K562 (cell line): ENCODE results near the gene VPS11. TPM values are rescaled to one million over a fixed set of nuclear protein-coding genes. Genes with fewer than 3 reads are reported as not detected.

Source experiments
- ARID2 ChIP-seq: fragments of 450-650 bp; IDR thresholded peaks from 2 replicates; pipeline ENCODE4 v1.6.1; 2017; ENCODE audit warnings: antibody characterized with exemption, mild to moderate bottlenecking
- BCOR ChIP-seq: fragments of 450-650 bp; IDR thresholded peaks from 2 replicates; pipeline ENCODE4 v1.6.1; 2016
- CBX2 ChIP-seq: fragments of 200-600 bp; sonication (generic); IDR thresholded peaks from one replicate; pipeline ENCODE4 v1.6.1; 2012; ENCODE audit warnings: mild to moderate bottlenecking, low read length, inconsistent platforms; ENCODE audit not compliant: insufficient read depth, poor library complexity, severe bottlenecking
- E2F6 ChIP-seq, 2 experiments: IDR thresholded peaks; 2 replicates each; pipeline ENCODE4 v1.6.1; 2011; ENCODE audit warnings: borderline replicate concordance in 1 of 2, control low read depth in 1 of 2, low read depth in 1 of 2, low read length in 1 of 2, mild to moderate bottlenecking in 1 of 2, mixed read lengths in 1 of 2, moderate library complexity in 1 of 2; ENCODE audit not compliant: insufficient read depth in 1 of 2, insufficient read length in 1 of 2, poor library complexity in 1 of 2, severe bottlenecking in 1 of 2; ENCODE audit errors: extremely low read depth in 1 of 2
- FOXJ2 ChIP-seq: fragments of 200-800 bp; sonication (Bioruptor generic); IDR thresholded peaks from 2 replicates; pipeline ENCODE4 v1.6.1; 2016; ENCODE audit warnings: missing genetic modification characterization, missing compliant biosample characterization
- GABPA ChIP-seq: fragments of 200-800 bp; sonication (Bioruptor generic); conservative IDR thresholded peaks from 2 replicates; pipeline ENCODE4 v1.6.1; 2016; ENCODE audit warnings: low read depth, missing genetic modification characterization, missing compliant biosample characterization
- LCOR ChIP-seq: sonication (generic); formaldehyde crosslinking; IDR thresholded peaks from 2 replicates; pipeline ENCODE4 v1.8.0; 2022; ENCODE audit warnings: mild to moderate bottlenecking, missing genetic modification reagents
- NEUROD1 ChIP-seq: fragments of 150-350 bp; IDR thresholded peaks from 2 replicates; pipeline ENCODE4 v1.6.1; 2014; ENCODE audit warnings: borderline replicate concordance, low read length, low read depth; ENCODE audit not compliant: partially characterized antibody
- NFATC3 ChIP-seq: fragments of 450-650 bp; IDR thresholded peaks from 2 replicates; pipeline ENCODE4 v1.6.1; 2017; ENCODE audit warnings: mild to moderate bottlenecking
- PURB ChIP-seq: sonication (generic); formaldehyde crosslinking; IDR thresholded peaks from 2 replicates; pipeline ENCODE4 v1.9.0; 2021; ENCODE audit warnings: low read depth, mild to moderate bottlenecking, missing genetic modification reagents
- ZBTB9 ChIP-seq: fragments of 450-650 bp; formaldehyde crosslinking; IDR thresholded peaks from 2 replicates; pipeline ENCODE4 v1.4.0; 2020; ENCODE audit warnings: mild to moderate bottlenecking, moderate library complexity
- ZNF277 ChIP-seq: fragments of 250-450 bp; sonication (Bioruptor Pico); IDR thresholded peaks from 2 replicates; pipeline ENCODE4 v1.8.0; 2022; ENCODE audit warnings: inconsistent platforms, mild to moderate bottlenecking, moderate library complexity, borderline replicate concordance
- ZNF79 ChIP-seq: fragments of 250-450 bp; sonication (Bioruptor Pico); IDR thresholded peaks from 2 replicates; pipeline ENCODE4 v1.4.0; 2020; ENCODE audit warnings: low read depth, mild to moderate bottlenecking, moderate library complexity
- polyA plus RNA-seq, 8 experiments: library from polyadenylated mRNA; depleted of rRNA in 4 of 8; stranded (reverse) in 5 of 8; unstranded in 3 of 8; fragments of >200 nt; fragmentation: Nextera tagmentation in 2 of 8; fragmentation: Illumina TruSeq in 1 of 8; extraction: Ambion mirVana in 2 of 8; extraction: Trizol in 1 of 8; gene quantifications; 2 replicates each; pipeline versions ENCODE4 v1.2.1 to v1.2.3, GENCODE V29; 2011 to 2014; ENCODE audit warnings: inconsistent platforms in 1 of 8, missing spikeins in 1 of 8
- total RNA-seq, 7 experiments: library from RNA; depleted of rRNA in 6 of 7; stranded (reverse); fragments of >200 nt in 6 of 7; fragmentation: Illumina TruSeq in 2 of 7; extraction: Trizol in 2 of 7; gene quantifications; 2 replicates each; pipeline versions ENCODE4 v1.2.1 to v1.2.3, GENCODE V29; 2011 to 2021; ENCODE audit warnings: low replicate concordance in 1 of 7
- TF ChIP-seq, protein P1 (sequence below): fragments of 250-450 bp; sonication (Bioruptor Pico); IDR thresholded peaks from 2 replicates; pipeline ENCODE4 v1.5.0; 2021

The VPS11 gene
- total and polyA plus RNA-seq, 9 of the 15 experiments (the other 6 are each of a cell fraction or from before 2014, with no cell fraction given), result 14.1 to 35.5 (median 27.5) TPM

GRCh38 chr11:119095066-119095880 lies 27.7 kb downstream of the VPS11 start (continued):
- TF ChIP-seq LCOR (CRISPR knock-in tag), result peak; percentile 97
- TF ChIP-seq, protein P1, sequence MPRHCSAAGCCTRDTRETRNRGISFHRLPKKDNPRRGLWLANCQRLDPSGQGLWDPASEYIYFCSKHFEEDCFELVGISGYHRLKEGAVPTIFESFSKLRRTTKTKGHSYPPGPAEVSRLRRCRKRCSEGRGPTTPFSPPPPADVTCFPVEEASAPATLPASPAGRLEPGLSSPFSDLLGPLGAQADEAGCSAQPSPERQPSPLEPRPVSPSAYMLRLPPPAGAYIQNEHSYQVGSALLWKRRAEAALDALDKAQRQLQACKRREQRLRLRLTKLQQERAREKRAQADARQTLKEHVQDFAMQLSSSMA (CRISPR knock-in tag), result no peak
- peak; percentile 30; the same call in 1 of the 2 replicates for TF ChIP-seq FOXJ2 (tag)
- peak; percentile 87 for TF ChIP-seq NEUROD1
- peak; percentile 56 for TF ChIP-seq GABPA
- no peak for TF ChIP-seq ZNF277 (CRISPR knock-in tag)
- TF ChIP-seq PURB, result no peak; the same call in 1 of the 2 replicates
- peak; percentile 72 to 83 for TF ChIP-seq E2F6 (IDR thresholded peaks at IDR 0.05; ENCODE audit: borderline replicate concordance in 1 of 2, extremely low read depth in 1 of 2, insufficient read depth in 1 of 2, insufficient read length in 1 of 2, low read depth in 1 of 2, low read length in 1 of 2, poor library complexity in 1 of 2, severe bottlenecking in 1 of 2)
- no peak for TF ChIP-seq NFATC3
- peak; percentile 84; the same call in 1 of the 2 replicates for TF ChIP-seq ZBTB9 (CRISPR knock-in tag)
- peak; percentile 74 for TF ChIP-seq BCOR
- no peak for TF ChIP-seq ZNF79 (CRISPR knock-in tag)
- TF ChIP-seq ARID2, result no peak
- no peak for TF ChIP-seq CBX2
